ENCODE measurements around the gene SLC8A2.

DNA sequence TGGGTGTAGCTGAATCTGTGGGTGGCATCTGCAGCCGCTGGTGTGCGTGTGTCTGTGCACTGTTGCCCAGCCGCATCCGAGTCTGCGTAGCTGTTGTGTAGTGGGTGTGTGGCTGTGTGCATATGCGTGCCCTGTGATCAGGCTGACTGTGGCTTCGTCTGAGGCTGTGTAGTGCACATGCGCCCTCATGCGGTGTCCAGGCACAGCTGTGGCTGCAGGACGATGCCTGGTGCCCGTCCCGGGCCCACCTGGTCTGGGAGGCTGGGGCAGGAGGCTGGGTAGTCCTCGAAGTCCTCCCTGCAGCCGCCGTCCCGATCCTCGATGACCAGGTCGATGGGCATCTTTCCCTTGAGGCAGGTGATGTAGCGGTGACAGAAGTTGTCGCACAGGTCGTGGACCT lies 57.2 kb downstream of the SLC8A2 start:
- TF ChIP-seq CTCF (IDR thresholded peaks at IDR 0.05; ENCODE audit: low read length) (peak; percentile 31), EZH2phosphoT487 (IDR thresholded peaks at IDR 0.05; ENCODE audit: low read length) (no peak), EZH2 (optimal IDR thresholded peaks at IDR 0.05; ENCODE audit: low read depth, low read length) (no peak)
